Measurements from ENCODE around the gene MTG2.
A peak's percentile ranks its signal among the peaks of the same experiment; 100 is the strongest.

MTG2 gene

DNA sequence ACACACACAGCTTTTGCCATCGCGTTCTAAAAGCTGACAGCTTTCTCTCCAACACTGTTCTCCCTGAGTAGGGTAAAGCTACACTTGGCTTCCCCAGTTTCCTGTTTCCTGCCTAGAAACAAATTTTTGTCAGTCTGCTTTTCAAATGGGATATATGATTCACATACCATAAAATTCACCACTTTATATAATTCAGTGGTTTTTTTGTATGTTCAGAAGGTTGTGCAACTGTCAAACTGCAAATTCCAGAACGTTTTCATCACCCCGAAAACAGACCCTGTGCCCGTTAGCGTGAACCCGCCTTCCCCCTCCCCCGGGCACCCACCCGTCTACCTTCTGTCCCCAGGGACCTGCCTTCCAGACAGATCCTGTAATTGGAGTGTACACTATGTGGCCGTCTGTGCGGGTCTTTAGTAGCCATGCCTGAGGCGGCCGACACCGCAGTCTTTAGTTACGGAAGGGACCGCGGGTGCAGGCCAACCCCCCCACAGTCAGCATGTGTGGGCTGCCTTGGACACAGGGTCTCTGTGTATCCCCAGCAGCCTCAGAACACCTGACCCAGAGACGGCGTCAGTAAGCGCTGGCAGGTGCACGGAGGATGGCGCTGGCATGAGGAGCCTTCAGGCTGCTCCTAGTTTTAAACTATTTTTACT, 20.7 kb downstream of the MTG2 start:
- DNase-seq (ENCODE audit: low spot score): no peak

DNA sequence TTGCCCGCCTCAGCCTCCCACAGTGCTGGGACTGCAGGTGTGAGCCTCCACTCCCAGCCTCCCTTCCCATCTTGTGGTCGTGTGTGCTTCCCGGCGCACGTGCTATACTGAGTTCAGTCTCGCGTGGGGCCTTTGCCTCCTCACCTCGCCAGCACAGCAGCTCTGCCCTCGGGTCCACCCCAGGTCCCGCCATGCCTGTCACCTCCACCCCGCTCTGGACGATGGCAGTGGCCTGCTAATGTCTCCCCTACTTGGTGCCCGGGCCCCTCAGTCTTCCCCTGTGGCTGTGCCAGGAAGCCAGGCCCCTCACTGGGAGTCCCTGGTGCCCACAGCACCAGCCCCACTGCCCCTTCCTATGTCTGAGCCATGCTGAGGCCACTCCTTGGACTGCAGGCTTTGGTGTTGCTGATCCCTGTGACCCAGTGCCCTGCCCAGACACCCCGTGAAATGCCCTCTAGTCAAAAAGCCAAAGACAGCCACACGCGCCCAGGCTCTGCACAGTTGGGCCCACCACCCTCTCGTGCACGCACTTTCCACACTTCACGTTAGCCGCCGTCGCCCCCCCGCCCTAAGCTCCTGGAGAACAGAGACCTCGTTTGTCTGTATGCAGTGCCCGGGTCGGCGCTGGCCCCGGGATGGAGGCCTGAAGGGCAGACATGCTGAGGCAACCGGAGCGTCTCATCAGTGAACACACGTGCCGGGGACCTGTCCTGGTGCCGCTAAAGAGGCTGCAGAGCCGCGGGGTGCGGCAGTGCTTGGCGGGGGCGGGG, 23.0 kb downstream of the MTG2 start:
- no peak for DNase-seq (ENCODE audit: low spot score)

DNA sequence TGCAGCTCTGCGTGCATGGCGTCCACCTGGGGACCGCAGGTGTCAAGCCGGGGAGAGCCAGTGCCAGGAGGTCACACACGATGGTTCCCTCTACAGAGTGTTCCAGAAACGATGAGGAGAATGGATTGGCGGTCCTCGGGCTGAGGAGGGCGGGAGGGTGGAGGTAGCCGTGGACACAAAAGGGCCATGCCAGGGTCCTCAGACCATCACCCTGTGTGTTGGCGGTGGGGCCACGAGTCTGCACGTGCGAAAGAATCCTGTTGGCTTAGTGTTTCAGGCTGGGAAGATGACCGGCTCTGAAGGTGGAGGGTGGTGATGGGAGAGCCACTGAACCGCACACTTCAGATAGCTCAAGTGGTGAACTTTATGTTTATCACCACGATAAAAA, 23.6 kb downstream of the MTG2 start:
- no peak for DNase-seq (ENCODE audit: low spot score)

DNA sequence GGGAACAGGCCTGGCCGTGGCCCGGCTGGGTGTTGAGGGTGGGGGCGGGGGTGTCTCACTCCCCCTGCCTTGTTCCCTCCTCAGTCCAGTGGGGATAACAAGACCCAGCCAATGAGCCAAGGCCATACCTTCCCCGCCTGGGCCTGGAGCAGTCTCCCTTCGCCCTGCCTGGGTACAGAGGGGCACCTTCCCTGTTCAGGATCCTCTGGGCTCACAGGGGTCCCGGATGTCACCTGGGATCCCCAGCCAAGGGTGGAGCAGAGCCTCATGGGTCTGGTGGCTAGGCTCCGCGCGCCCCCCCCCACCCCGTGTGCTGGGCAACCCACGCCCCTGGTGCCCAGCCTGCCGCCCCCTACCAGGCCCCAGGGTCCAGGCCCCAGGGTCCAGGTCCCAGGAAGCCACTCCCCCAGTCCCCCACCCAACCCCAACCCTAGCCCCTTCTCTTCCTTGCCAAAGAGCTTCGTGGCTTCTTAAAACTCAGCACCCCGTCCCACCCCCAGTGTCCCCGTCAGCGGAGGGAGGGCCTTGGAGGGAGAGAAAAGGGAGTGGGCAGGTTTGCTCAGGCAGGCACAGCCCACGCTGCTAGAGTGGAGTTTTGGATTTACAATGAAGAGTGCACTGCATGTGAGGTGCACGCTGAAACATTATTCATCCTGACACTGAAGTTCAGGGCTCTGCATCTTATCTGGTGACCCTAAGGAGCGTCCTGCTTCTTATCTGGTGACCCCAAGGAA, 25.4 kb downstream of the MTG2 start:
- no peak for DNase-seq (ENCODE audit: low spot score)

- peak; percentile 20 for DNase-seq (ENCODE audit: low spot score)
Observed at GRCh38 chr20:62208795-62209755, 26.2 kb downstream of the MTG2 start.

DNA sequence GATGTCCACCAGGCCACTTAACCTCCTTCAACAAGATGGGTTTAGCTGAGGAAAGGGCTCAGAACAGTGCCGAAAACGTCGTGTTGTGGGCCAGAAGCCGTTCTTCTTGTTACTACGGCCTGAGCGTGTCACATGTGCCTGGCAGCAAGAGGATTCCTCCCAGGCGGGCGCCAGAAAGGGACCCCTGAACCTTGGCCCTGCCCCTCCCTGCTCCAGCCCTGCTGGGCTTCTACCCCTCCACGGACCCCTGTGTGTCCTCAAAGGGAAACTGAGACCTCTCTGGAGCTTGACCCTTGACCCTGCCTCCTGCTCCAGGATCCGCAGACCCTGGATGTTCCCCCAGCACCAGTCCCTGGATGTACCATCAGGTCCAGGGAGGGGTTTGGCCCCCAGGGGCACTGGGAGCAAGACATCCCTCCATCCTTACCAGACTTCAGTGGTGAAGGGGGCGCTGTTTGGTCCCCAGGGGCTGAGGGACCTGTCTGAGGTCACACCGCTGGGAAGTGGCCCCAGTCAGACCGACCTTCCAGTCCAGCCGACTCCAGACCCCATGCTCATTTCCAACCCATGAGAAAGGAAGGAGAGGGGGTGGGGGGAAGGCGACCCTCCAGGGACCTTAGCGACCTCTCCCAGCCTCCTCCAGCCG, 27.1 kb downstream of the MTG2 start:
- no peak for DNase-seq (ENCODE audit: low spot score)

GRCh38 chr20:62210496-62210855, 27.6 kb downstream of the MTG2 start:
- no peak for DNase-seq (ENCODE audit: low spot score)

- DNase-seq (ENCODE audit: low spot score): no peak
Observed at GRCh38 chr20:62211216-62211615, 28.4 kb downstream of the MTG2 start.

- DNase-seq (ENCODE audit: low spot score): no peak
Observed at GRCh38 chr20:62211769-62212288, 29.0 kb downstream of the MTG2 start.

- no peak for DNase-seq (ENCODE audit: low spot score)
Observed at GRCh38 chr20:62212299-62212698, 29.5 kb downstream of the MTG2 start.

GRCh38 chr20:62214067-62214466, 31.2 kb downstream of the MTG2 start:
- no peak for DNase-seq (ENCODE audit: low spot score)

GRCh38 chr20:62215020-62215990, 32.5 kb downstream of the MTG2 start:
- DNase-seq (ENCODE audit: low spot score): no peak

DNA sequence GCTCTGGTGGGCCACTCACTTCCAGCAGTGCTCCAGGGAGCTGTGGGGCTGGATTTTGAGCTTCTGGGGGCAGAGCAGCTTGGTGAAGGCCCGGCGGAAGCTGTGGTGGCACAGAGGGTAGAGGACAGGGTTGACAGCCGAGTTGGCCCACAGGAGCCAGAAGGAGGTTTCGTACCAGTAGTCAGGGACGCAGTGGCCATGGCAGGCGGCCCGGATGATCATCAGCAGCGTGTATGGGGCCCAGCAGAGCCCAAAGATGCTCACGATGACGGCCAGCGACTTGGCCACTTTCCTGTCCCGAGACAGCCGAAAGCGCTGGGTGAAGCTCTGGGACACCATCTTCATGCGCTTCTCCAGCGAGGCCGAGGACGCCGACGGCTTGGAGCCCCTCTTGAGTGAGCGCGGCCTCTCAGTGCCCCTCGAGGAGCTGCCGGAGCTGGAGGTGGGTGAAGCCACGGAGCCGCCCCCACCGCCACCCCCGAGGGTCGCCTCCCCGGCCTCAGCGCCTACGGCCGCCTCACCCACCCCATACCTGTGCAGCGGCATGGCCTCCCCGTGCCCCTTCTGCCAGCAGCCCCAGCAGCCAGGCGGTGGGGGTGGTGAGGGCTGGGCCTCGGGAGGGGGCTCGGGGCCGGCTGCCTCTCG, 33.3 kb downstream of the MTG2 start:
- DNase-seq (ENCODE audit: low spot score): no peak

DNA sequence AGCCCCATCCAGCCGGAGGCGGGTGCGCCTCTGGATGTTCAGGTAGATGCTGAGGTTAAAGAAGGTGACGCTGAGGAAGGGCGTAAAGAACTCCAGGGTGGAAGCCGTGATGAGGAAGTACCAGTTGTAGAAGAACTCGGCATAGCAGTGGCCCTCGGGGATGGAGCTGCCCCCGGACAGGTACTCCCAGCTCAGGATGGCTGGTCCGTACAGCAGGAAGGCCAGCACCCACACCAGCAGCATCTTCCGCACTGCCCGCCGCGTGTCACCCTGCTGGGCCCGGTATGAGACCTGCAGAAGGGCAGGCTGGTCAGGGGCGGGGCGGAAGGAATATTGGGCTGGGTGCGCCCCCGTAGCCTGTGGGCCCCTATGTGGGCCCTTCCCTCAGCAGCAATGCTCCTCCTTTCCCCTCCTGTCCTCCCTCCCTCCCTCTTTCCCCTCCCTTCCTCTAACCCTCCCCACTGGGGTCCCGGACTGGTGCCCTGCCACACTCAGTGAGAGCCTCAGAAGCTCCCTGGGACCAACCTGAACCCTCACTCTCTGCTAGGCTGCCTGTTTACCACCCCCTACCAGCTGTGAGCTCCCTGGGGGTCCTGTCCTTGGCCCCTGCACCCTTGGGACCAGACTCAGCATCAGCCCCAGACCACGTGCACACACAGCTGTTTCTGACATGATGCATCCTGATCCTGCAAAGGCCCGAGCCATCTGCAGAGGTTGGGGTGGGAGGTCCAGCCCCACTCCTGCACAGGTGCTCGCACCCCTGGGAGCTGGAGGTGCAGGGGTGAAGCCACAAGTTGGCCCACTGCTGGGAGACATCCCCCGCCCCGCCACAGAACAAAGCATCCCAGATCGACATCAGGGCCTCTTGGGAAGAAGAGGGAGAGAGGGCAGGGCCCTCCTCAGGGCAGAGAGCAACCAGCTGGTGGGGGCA, 34.1 kb downstream of the MTG2 start:
- no peak for DNase-seq (ENCODE audit: low spot score)

DNA sequence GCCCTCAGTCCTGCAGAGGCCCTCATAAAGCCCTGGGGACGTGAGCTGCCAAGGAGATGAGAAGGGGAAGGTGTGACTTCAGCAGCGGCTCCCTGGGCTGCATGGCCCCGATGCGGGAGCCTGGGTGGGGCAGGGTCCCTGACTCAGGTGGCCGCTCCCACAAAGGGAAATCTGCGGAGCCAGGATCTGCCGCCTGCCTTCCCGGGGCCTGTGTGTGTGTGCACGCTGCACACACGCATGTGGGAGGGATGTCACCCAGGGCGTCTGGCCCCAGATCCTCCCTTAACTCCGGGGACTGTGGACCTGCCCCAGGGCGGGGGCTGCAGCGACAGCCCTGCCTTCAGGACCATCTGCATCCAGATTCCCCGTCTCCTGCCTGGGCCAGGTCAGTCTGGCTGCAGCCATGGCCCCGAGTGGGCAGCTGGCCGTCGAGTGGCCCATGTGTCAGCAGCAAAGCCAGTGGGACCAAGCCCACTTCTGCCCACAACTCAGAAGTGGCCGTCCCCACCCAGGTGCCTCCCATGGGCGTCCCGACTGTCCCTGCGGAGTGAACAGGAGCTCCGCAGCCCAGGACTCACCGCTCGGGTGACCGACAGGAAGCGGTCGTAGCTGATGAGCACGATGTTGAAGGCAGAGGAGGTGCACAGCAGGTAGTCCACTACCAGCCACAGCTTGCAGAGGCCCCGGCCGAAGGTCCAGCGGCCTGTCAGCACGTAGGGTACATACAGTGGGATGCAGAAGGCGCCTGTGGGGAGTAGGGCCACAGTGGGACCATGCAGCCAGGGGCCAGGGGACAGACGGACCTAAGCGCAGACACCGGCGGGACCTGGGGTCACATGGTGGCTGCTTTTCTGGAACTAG, 35.3 kb downstream of the MTG2 start:
- DNase-seq (ENCODE audit: low spot score): no peak

DNA sequence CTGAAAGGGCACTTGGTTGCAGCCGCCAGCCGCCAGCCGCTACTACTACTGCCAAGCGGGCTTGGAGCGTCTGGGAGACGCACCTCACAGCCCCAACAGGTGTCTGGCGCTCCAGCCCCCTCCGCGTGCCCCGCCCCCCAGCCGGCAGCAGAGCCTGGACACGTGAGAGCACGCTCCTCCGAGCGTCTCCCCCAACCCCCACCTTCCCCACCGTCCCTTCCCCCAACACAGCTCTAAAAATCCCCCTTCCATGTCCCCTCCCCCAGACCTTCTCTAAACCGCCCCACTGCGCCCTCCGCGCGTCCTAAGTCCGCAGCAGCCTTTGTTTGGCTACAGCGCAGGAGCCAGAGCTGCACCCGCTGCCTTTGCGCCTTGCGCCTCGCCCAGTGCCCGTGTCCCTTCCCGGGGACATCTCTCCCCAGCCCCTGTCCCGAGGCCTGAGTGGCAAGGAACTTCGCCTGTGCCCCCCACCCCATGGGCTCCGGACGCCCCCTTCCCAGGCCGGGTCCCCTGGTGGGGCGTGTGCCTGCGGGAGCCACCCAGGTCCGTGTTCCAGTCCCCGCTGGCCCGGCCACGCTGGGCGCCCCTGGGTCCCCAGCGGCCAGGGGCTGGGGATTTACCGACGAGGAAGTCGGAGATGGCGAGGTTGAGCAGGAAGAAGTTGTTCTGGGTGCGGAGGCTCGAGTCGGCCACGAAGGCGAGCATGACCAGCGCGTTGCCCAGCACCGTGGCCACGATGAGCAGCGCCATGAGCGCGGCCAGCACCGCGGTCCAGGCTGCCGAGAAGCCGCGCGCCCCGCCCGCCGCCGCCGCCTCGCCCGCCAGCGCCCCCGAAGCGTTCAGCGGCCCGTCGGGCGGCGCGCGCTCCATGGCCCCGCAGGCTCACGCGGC, 36.5 kb downstream of the MTG2 start:
- DNase-seq (ENCODE audit: low spot score): no peak
